PC-9 (cell line): Measurements from ENCODE around the gene CCDC91.

ENCODE experiments used
- EZH2 ChIP-seq: fragments of 200-600 bp; sonication (generic); IDR thresholded peaks from 2 replicates; pipeline ENCODE4 v1.8.0; 2017; ENCODE audit warnings: antibody characterized with exemption, low read depth
- TF ChIP-seq, protein P1 (sequence below): fragments of 200-600 bp; sonication (generic); conservative IDR thresholded peaks from 2 replicates; pipeline ENCODE4 v1.6.1; 2017; ENCODE audit warnings: mixed run types, antibody characterized with exemption, mild to moderate bottlenecking, moderate library complexity

DNA sequence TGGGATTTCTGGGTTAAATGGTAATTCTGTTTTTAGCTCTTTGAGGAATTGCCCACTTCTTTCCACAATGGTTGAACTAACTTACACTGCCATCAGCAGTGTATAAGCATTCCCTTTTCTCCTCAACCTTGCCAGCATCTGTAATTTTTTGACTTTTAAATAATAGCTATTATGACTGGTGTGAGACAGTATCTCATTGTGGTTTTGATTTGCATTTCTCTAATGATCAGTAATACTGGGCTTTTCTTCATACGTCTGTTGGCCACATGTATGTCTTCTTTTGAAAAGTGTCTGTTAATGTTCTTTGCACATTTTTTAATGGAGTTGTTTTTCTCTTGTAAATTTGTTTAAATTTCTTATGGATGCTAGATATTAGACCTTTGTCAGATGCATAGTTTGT, 323.7 kb downstream of the CCDC91 start:
- TF ChIP-seq EZH2: no peak
- TF ChIP-seq, protein P1, sequence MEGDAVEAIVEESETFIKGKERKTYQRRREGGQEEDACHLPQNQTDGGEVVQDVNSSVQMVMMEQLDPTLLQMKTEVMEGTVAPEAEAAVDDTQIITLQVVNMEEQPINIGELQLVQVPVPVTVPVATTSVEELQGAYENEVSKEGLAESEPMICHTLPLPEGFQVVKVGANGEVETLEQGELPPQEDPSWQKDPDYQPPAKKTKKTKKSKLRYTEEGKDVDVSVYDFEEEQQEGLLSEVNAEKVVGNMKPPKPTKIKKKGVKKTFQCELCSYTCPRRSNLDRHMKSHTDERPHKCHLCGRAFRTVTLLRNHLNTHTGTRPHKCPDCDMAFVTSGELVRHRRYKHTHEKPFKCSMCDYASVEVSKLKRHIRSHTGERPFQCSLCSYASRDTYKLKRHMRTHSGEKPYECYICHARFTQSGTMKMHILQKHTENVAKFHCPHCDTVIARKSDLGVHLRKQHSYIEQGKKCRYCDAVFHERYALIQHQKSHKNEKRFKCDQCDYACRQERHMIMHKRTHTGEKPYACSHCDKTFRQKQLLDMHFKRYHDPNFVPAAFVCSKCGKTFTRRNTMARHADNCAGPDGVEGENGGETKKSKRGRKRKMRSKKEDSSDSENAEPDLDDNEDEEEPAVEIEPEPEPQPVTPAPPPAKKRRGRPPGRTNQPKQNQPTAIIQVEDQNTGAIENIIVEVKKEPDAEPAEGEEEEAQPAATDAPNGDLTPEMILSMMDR: no peak
